ENCODE results near the gene AEBP2. TPM values are rescaled to one million over a fixed set of nuclear protein-coding genes. Genes with fewer than 3 reads are reported as not detected.
"Not testable (repeated sequence)": the region's sequence is repeated elsewhere in the genome, so short reads cannot be mapped to it uniquely, and the experiment has no call there.

AEBP2 gene
- total RNA-seq, 1 donor from 2014 or later: 27.8 TPM

DNA sequence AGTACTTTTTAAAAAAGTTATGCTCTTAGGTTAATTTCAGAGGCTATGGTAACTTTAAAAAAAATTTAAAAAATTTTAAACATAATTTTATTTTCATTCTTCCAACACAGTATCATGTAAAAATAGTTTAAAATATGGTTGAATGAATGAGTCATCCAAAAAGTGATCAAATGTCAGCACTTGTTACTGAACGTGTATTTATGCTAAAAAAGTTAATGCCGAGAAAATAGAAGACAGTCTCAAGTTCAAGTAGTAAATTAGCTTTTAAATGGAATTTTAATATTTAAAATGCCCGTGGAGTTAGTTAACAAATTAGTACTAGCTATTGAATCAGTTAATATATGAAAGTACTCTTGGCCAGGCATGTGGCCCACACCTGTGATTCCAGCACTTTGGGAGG, 4.8 kb downstream of the AEBP2 start:
- intact Hi-C loops (cut with DNase I): no loop called here
- no peak for ATAC-seq
- no peak for DNase-seq (ENCODE audit: missing footprints)

DNA sequence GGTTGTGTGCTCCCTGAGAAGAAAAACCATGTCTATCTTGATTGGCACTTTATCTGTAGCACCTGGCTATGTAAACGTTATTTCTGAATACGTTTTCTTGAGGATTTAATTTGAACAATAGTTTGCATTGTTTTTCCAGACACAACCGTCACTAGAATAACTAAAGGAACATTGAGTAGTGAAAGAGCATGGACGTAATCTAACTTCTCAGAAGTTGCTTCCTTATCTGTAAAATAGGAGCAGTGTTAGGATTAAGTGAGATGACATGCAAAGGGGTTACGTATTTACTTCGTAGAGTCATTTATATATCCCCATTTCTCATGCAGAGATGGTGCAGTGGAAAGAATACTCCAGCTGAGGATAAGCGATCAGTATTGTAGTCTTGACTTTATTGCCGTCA, 8.1 kb downstream of the AEBP2 start:
- ATAC-seq (no peak), DNase-seq (ENCODE audit: missing footprints) (no peak)
- intact Hi-C loops (cut with DNase I): no loop called here

DNA sequence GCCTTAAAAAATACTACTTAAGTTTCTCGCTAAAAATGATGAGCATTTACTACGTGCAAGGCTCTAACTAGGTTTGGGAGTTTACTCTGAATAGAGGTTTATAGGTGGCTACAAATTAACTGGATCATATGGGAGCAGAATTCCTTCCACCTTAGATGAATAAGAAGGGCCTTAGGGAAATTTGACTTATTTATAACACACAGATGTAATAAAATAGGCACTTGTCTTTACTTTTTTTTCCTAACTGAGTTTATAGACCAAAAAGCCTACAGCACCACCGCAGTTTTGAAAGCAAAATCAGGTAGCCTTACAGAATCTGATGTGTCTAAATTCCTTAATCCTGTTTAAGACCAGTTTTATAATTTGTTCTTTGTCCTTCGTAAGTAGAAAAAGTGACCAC, 10.5 kb downstream of the AEBP2 start:
- intact Hi-C loops (cut with DNase I): loop anchor here (10.0 kb wide), 1 partner anchor 315 kb away; no protein-coding TSS in a partner anchor
- DNase-seq (ENCODE audit: missing footprints) (no peak), ATAC-seq (no peak)

DNA sequence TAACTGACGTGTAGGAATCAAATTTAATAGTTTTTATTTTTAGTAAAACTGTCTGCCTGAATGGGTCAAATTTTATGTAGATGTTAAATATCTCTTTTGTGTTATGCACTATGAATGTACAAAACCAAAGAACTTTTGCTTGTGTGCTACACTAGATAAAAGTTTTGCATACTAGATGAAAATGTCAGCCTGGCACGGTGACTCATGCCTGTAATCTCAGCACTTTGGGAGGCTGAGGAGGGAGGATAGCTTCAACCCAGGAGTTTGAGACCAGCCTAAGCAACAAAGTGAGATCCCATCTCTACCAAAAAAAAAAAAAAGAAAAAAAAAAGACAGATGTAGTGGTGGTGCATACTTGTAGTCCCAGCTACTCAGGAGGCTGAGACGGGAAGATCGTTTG, 11.1 kb downstream of the AEBP2 start:
- intact Hi-C loops (cut with DNase I): loop anchor here (10.0 kb wide), 1 partner anchor 316 kb away; no protein-coding TSS in a partner anchor
- DNase-seq (ENCODE audit: missing footprints) (no peak), ATAC-seq (no peak)

DNA sequence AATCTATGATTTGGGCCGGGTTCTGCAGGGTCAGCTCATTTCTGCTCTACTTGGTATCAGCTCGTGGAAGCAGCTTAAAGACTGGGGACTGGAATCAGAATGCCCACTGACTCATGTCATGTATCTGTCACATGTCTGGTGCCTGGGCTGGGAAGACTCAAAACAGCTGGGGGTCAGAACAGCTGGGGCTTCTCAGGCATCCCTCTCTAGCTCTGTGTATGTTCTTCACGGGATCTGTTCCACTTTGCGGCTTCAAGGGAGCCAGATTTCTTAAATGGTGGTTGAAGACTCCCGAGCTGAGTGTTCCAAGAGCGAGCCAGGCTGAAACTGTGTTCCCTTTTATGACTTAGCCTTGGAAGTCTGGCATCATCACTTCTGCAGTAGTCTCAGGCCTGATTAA, 11.9 kb downstream of the AEBP2 start:
- DNase-seq (ENCODE audit: missing footprints) (no peak), ATAC-seq (peak; percentile 65)
- intact Hi-C loops (cut with DNase I): loop anchor here (10.0 kb wide), 1 partner anchor 316 kb away; no protein-coding TSS in a partner anchor

DNA sequence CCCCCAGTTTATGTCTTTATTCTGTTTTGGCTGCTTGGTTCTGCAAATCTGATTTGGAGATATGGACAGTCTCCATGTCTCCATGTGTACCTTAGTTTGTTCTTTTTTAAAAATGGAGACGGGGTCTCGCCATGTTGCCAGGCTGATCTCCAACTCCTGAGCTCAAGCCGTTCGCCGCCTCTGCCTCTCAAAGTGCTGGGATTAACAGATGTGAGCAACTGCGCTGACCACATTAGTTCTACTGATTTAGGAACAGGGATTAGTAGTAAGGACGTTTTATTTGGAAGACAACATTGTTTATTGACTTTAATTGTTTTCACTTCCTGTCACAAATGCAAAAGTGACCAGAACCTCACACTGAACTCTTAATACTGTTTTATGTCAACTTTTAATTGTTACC, 14.7 kb downstream of the AEBP2 start:
- intact Hi-C loops (cut with DNase I): loop anchor here (10.0 kb wide), 1 partner anchor 319 kb away; no protein-coding TSS in a partner anchor
- DNase-seq (ENCODE audit: missing footprints) (no peak), ATAC-seq (no peak)

DNA sequence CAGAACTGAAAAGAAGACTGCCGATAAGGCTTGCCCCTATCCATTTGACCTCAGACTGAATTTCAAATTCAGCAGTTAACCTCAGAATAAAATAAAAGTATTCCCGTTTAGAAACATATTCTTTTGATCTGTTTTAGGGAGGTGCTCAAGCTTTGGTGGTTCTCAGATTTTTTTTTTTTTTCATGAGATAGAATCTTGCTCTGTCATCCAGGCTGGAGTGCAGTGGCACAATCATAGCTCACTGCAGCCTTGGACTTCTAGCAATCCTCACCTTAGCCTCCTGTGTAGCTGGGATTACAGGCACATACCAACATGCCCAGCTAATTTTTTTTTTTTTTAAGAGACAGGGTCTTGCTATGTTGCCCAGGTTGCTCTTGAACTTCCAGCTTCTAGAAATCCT, 15.5 kb downstream of the AEBP2 start:
- intact Hi-C loops (cut with DNase I): loop anchor here (10.0 kb wide), 1 partner anchor 320 kb away; no protein-coding TSS in a partner anchor
- ATAC-seq: no peak

DNA sequence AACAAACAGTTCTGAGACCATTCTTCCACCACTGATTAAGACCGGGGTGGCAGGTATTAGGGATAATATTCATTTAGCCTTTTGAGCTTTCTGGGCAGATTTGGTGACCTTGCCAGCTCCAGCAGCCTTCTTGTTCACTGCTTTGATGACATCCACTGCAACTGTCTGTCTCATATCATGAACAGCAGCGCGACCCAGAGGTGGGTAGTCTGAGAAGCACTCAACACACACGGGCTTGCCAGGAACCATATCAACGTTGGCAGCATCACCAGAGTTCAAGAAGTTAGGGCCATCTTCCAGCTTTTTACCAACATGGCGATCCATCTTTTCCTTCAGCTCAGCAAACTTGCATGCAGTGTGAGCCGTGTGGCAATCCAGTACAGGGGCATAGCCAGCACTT, 16.9 kb downstream of the AEBP2 start:
- intact Hi-C loops (cut with DNase I): loop anchor here (10.0 kb wide), 1 partner anchor 321 kb away; no protein-coding TSS in a partner anchor
- DNase-seq (ENCODE audit: missing footprints) (no peak), ATAC-seq (peak; percentile 63)

More for the DNA sequence above, 15.5 kb downstream of the AEBP2 start:
- no peak for DNase-seq (ENCODE audit: missing footprints)

DNA sequence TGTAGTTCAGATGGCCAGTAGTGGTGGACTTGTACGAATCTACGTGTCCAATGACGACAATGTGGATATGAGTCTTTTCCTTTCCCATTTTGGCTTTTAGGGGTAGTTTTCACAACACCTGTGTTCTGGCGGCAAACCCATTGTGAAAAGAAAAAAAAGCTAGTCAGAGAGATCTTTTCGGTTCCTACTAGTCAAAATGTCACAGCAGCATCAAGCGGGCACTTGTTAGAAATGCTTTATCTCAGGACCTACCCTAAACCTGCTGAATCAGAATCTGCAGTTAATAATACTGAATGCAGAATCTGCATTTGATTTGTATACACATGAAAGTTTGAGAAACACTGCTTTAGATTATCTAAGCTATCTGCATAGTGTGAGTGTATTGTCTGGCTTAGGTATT, 18.3 kb downstream of the AEBP2 start:
- DNase-seq (ENCODE audit: missing footprints): no peak
- intact Hi-C loops (cut with DNase I): loop anchor here (10.0 kb wide), 1 partner anchor 323 kb away; no protein-coding TSS in a partner anchor
- no peak for ATAC-seq

DNA sequence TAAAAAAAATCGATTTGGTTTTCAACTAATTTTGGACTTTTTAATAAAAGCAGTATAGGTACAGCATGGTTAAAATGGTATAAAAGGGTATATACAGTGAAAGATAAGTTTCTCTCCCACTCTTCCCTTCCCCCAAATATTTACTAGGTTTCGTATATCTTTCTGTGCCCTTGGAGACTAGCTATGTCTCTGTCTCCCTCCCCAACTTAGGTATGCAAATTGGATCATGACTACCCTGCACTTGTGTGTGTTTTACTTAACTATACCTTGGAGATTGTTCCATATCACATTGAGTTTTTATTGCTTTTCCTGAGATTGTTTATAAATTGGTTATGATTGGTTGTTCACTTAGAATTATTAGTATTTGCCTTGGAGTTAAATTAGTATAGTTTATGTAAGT, 19.4 kb downstream of the AEBP2 start:
- ATAC-seq: no peak
- no peak for DNase-seq (ENCODE audit: missing footprints)
- intact Hi-C loops (cut with DNase I): loop anchor here (10.0 kb wide), 1 partner anchor 324 kb away; no protein-coding TSS in a partner anchor

DNA sequence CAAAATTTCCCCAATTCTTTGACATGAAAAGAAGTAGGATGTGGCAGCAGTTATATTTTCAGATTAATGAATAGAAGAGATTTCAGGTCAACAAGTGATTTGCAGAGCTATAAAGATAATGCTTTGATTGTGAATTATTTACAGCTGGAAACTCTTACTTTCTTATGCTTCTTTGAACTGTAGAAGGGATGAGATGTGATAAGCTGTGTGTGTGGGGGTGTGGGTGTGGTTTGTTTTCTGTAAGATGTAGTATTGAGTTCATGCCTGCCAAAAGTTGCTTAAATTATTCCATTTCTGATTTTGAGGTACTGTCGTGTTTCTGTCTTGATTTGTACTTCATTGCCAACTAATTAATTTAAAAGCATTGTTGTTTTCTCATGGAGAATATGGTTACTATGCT, 22.7 kb downstream of the AEBP2 start:
- DNase-seq (ENCODE audit: missing footprints) (no peak), ATAC-seq (no peak)
- intact Hi-C loops (cut with DNase I): no loop called here

DNA sequence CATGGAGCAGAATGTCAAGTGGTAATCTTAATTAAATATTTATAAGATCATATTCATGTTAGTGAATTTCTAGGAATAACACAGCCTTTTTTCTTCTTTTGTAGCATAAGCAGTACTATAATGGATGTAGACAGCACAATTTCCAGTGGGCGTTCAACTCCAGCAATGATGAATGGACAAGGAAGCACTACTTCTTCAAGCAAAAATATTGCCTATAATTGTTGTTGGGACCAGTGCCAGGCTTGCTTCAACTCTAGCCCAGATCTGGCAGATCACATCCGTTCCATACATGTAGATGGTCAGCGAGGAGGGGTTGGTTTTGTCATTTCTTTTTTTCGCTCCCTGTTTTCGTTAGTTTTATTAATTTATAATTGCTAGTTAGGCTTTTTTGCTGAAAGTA, 23.1 kb downstream of the AEBP2 start:
- ATAC-seq (no peak), DNase-seq (ENCODE audit: missing footprints) (no peak)
- intact Hi-C loops (cut with DNase I): no loop called here

DNA sequence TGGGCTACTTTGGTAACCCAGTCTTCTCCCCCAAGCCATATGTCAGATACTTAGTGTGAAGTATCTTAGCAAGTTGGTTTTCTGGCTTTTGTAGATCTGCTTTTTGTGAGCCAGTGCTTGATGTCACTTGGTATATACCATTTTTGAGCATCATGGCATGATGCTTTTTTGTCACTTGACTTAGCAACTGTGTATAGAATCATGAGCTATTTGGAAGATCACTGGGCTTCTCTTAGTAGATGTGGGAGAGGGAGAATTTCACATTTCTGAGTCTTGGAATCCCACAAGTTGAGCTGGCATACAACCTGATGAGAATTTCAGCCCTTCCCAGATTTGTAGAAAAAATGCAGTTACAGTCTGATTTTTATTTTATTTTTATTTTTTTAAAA, 24.9 kb downstream of the AEBP2 start:
- no peak for DNase-seq (ENCODE audit: missing footprints)
- intact Hi-C loops (cut with DNase I): no loop called here
- ATAC-seq: no peak

DNA sequence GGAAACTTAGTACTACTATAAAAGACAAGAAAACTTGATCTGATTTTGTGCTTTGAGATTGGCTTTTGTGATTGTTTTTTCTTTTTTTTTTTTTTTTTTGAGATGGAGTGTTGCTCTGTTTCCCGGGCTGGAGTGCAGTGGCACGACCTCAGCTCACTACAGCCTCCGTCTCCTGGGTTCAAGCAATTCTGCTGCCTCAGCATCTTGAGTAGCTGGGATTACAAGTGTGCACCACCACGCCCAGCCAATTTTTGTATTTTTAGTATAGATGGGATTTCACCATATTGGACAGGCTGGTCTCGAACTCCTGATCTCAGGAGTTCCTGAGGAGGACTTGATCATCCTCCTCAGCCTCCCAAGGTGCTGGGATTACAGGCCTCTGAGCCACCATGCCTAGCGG, 26.4 kb downstream of the AEBP2 start:
- DNase-seq (ENCODE audit: missing footprints) (no peak), ATAC-seq (no peak)
- intact Hi-C loops (cut with DNase I): no loop called here

DNA sequence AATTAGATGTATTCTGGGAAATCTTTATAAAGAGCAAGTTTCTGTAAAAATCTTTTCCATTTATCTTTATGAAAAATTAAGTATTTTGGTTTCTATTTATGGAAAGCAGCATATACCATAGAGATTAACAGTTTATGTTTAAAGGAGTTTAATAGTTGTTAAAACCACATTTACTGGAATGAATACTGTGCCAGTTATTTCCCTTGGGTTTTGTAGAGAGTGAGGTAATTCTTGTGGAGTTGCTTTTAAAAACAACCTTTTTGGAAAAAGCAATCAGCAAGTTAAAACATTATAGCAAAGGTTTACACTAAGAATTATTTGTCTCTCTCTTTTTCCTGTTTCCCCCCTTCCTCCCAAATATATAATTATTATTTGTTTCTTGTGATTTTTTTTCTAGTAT, 34.9 kb downstream of the AEBP2 start:
- ATAC-seq (no peak), DNase-seq (ENCODE audit: missing footprints) (no peak)
- intact Hi-C loops (cut with DNase I): no loop called here

DNA sequence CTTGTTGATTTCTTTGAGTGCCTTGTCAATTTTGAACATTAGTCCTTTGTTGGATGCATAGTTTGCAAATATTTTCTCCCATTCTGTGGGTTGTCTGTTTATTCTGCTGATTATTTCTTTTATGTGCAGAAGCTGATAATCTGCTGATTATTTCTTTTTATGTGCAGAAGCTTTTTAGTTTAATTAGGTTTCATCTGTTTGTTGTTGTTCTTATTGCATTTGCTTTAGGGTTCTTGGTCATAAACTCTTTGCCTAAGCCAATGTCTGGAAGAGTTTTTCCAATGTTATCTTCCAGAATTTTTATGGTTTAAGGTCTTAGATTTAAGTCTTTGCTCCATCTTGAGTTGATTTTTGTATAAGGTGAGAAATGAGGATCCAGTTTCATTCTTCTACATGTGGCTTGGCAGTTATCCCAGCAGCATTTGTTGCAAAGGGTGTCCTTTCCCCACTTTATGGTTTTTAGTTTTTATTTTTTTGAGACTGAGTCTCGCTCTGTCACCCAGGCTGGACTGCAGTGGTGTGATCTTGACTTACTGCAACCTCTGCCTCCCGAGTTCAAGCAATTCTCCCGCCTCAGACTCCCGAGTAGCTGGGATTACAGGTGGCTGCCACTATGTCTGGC, 36.7 kb downstream of the AEBP2 start:
- ATAC-seq; DNase-seq (ENCODE audit: missing footprints); intact Hi-C loops (cut with DNase I): not testable (repeated sequence)

DNA sequence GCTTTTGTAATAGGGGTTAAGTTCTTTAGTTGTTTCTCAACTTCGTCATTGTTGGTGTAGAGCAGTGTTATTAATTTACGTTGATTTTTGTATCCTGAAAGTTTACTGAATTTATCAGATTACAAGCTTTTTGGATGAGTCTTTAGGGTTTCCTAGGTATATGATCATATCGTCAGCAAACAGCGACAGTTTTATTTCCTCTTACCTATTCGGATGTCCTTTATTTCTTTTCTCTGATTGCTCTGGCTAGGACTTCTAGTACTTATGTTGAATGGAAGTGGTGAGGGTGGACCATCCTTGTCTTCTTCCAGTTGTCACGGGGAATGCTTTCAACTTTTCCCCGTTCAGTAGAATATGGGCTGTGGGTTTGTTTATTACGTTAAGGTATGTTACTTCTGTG, 37.8 kb downstream of the AEBP2 start:
- no peak for DNase-seq (ENCODE audit: missing footprints)
- no peak for ATAC-seq
- intact Hi-C loops (cut with DNase I): no loop called here

DNA sequence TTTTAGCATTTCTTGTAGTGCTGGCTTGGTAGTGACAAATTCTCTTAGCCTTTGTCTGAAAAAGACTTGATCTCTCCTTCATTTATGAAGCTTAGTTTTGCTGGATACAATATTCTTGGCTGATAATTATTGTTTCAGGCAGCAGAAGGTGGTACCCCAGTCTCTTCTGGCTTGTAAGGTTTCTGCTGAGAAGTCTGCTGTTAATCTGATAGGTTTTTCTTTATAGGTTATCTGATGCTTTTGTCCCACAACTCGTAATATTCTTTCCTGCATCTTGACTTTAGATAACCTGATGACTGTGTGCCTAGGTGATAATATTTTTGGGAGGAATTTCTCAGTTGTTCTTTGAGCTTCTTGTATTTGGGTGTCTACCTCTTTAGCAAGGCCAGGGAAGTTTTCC, 41.2 kb downstream of the AEBP2 start:
- no peak for DNase-seq (ENCODE audit: missing footprints)
- no peak for ATAC-seq
- intact Hi-C loops (cut with DNase I): no loop called here

DNA sequence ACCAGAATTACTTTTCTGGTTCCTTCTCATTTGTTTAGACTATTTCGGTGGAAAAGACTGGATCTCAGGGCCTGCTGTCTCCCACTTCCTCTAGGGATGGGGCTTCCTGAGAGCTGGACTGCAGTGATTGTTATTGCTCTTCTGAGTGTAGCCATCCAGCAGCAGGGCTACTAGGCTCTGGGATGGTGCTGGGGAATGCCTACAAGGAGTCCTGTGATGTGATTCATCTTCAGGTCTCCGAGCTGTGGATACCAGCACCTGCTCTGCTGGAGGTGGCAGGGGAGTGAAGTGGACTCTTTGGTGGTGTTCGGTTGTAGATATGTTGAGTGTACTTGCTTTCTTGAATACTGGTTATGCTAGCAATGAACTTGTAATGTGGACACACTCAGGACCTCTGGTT, 42.7 kb downstream of the AEBP2 start:
- intact Hi-C loops (cut with DNase I): no loop called here
- DNase-seq (ENCODE audit: missing footprints): no peak
- no peak for ATAC-seq

DNA sequence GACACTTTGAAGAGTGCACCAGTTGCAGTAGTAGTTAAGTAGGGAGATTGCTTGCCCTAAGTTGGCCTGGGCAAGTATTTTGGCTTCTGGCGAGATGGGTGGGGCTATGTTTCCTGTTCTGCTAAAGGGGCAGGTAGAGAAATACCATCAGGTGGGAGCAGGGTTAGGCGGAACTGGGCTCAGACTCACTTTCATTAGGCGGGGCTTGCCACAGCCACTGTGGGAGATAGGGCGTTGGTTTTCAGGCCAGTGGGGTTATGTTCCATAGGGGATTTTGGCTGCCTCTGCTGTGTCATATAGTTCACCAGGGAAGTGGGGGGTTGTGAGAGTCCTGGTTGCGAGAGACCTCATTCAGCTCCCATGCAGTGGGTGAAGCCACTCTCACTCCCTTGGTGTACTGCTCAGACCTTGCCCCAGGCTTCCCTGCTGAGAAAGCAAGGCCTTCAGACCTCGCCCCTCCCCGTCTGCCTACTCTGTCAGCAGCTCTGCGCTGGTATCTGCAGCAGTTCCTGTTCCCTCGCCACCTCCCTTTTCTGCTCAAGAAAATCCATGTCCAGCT, 43.3 kb downstream of the AEBP2 start:
- peak; percentile 62 for ATAC-seq
- intact Hi-C loops (cut with DNase I): no loop called here
- no peak for DNase-seq (ENCODE audit: missing footprints)

DNA sequence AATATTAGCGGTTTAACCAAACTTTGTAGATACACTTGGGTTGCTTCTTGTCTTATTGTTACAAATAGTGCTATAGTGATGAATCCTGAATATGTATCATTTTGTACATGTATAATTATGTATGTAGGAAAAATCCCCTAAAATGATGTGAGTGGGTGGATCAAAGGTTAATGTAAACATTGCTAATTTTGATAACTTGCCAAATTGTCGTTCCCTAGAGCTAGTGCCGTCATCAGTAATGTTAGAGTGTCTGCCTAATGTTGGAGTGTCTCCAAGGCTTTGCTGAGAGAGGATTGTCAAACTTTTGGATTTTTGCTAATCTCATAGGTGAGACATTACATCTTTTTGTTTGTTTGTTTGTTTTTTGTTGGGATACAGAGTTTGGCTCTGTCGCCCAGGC, 44.4 kb downstream of the AEBP2 start:
- ATAC-seq (no peak), DNase-seq (ENCODE audit: missing footprints) (no peak)
- intact Hi-C loops (cut with DNase I): no loop called here

All from Right ventricle myocardium inferior (tissue), 1 donor.